Stimulated activated effector memory CD8-positive, alpha-beta T cell treated with anti-CD3 and anti-CD28 coated beads, Interleukin-12 subunit alpha, Interleukin-12 subunit beta, amount 100 ng/mL, for 72 hours (primary cell): ENCODE data around the gene ITGA7.

Experiments used
- ATAC-seq: fragments of 150-1000 bp; cut with Tn5 transposase; 2 replicates; pipeline ENCODE4 v1.10.0; 2021
- DNase-seq, 2 donors: peaks; one replicate each; pipeline ENCODE4 v3.0.0; 2021 to 2022; ENCODE audit warnings: low spot score in 2 of 2
- H3K27ac Mint-ChIP-seq: one replicate; pipeline ENCODE4 v1.8.0; 2022; ENCODE audit warnings: mild to moderate bottlenecking, mixed read lengths
- H3K36me3 Mint-ChIP-seq: one replicate; pipeline ENCODE4 v1.8.0; 2022; ENCODE audit warnings: mild to moderate bottlenecking, mixed read lengths
- H3K4me1 Mint-ChIP-seq: one replicate; pipeline ENCODE4 v1.8.0; 2022; ENCODE audit warnings: mixed read lengths
- H3K4me3 Mint-ChIP-seq: one replicate; pipeline ENCODE4 v1.8.0; 2022; ENCODE audit warnings: mild to moderate bottlenecking, mixed read lengths
- H3K9me3 Mint-ChIP-seq: one replicate; pipeline ENCODE4 v1.8.0; 2022; ENCODE audit warnings: mixed read lengths

The ITGA7 gene

DNA sequence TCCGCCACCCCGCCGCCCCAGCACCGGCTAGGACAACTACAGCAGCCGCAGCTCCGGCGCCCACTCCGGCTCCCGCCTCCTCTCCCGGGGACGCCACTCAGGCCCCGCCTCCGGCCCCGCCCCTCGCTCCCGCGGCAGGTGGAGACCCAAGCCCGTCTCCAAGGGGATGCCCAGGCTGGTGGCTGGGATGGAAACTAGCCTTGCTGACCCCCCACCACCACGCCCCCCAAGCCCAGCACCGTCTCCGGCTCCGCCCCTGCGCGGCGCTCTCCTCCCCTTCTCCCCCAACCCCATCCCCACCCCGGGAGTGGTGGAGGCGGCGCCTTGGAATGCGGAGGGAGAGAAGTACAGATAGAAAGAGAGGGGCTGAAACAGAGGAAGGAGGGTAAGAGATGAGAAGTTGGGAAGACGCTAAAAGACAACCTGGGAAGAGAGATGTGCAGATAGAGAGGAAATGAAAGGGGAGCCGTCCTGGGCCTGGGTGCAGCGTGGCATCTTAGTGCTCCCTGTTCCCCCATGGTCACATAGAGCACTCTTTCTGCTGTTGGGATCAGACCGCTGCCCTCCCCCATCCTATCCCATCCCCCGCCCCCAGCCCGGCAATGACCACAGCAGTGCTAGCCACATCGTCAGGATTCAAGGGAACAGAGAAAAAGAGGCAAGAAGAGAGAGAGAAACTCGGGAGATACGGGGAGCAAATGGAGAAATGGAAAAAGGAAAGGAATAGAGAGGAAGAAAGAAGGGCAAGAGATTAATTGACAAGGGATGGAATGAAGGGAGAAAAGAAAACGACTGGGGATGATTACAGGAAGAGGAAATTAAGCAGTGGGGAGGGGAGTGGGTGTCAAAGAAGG is at the start of gene ITGA7:
TSS of gene ITGA7 (minus strand) at position 64 of the 854 bp plus-strand sequence. CDS start 222 bp downstream, outside the sequence.
- Mint-ChIP-seq H3K27ac (peak within 1 kb of the TSS; percentile 52), H3K9me3 (no peaks in the 10 kb centered on the region), H3K4me3 (peak within 1 kb of the TSS; percentile 71), H3K36me3 (no peaks in the 10 kb centered on the region), H3K4me1 (peaks cover 23% of the 10 kb centered on the region)
- peak; percentile 46 to 72 for DNase-seq
- peak; percentile 84 for ATAC-seq

- Mint-ChIP-seq H3K36me3 (peaks cover 98% of the 10 kb centered on the region), H3K9me3 (no peaks in the 10 kb centered on the region), H3K4me1 (peaks cover 7% of the 10 kb centered on the region), H3K4me3 (no peak overlapping the region), H3K27ac (peak overlapping the region; percentile 49)
- DNase-seq (no peak), ATAC-seq (no peak)
These were observed 47.5 kb upstream of the ITGA7 start for GRCh38 chr12:55755246-55755645.

- H3K27ac Mint-ChIP-seq: peak overlapping the region; percentile 20
- peaks cover 44% of the 10 kb centered on the region for H3K36me3 Mint-ChIP-seq
- H3K4me1 Mint-ChIP-seq: peaks cover 47% of the 10 kb centered on the region
These were observed 40.7 kb upstream of the ITGA7 start for GRCh38 chr12:55748230-55748993.

GRCh38 chr12:55746913-55747231 is 39.2 kb upstream of the ITGA7 start:
- ATAC-seq: no peak
- no peaks in the 10 kb centered on the region for H3K9me3 Mint-ChIP-seq
- peaks cover 28% of the 10 kb centered on the region for H3K36me3 Mint-ChIP-seq
- H3K4me1 Mint-ChIP-seq: peaks cover 58% of the 10 kb centered on the region
- DNase-seq: no peak
- H3K27ac Mint-ChIP-seq: no peak overlapping the region
- H3K4me3 Mint-ChIP-seq: no peak overlapping the region

More at GRCh38 chr12:55748230-55748993, 40.7 kb upstream of the ITGA7 start:
- no peak overlapping the region for H3K4me3 Mint-ChIP-seq
- H3K9me3 Mint-ChIP-seq: no peaks in the 10 kb centered on the region
- no peak for DNase-seq
- ATAC-seq: no peak

- ATAC-seq (no peak), DNase-seq (no peak)
- no peak overlapping the region for H3K4me3 Mint-ChIP-seq
- no peaks in the 10 kb centered on the region for H3K9me3 Mint-ChIP-seq
- peaks cover 60% of the 10 kb centered on the region for H3K4me1 Mint-ChIP-seq
- peaks cover 25% of the 10 kb centered on the region for H3K36me3 Mint-ChIP-seq
- H3K27ac Mint-ChIP-seq: peak overlapping the region; percentile 11
These were observed 38.6 kb upstream of the ITGA7 start for GRCh38 chr12:55746174-55746912.

- Mint-ChIP-seq H3K4me1 (peaks cover 54% of the 10 kb centered on the region), H3K27ac (peak overlapping the region; percentile 11), H3K9me3 (no peaks in the 10 kb centered on the region), H3K4me3 (peak overlapping the region; percentile 78), H3K36me3 (peaks cover 17% of the 10 kb centered on the region)
- DNase-seq (no peak), ATAC-seq (no peak)
These were observed 37.9 kb upstream of the ITGA7 start for GRCh38 chr12:55745361-55746173.

DNA sequence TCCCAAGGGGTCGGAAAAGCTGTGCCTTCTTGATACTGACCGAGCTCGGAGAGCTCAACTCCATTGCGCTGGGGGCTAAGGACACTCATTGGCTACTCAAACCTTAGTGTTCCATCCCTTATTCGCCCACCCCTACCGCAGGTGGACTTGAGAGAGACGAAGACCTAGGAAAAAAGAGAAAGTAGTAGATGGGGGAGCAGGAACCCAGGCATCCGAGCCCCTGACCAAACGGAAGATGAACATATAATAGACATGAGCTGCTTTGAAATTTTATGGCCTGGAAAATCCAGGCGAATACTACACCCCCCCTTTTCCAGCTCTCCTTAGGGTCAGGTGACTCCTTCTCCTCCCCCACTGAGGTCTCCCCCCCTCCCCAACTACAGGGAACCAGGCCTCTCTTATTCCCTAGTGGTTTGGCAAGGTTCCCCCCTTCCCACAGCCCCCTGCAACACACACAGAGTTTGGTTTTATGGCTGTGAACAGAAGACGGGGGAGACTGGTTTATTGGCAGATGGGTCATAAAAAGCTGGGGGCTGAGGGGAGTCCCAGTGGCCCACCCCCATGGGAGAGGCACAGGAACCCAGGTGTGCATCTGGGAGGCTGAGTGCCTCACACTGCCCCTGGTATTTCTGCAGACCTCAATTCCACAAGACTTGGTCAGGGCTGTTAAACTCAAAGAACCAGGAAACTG is 36.8 kb upstream of the ITGA7 start:
- H3K4me1 Mint-ChIP-seq: peaks cover 53% of the 10 kb centered on the region
- peak overlapping the region; percentile 62 for H3K27ac Mint-ChIP-seq
- DNase-seq: no peak
- H3K36me3 Mint-ChIP-seq: peaks cover 8% of the 10 kb centered on the region
- ATAC-seq: no peak
- peak overlapping the region; percentile 78 for H3K4me3 Mint-ChIP-seq
- H3K9me3 Mint-ChIP-seq: no peaks in the 10 kb centered on the region

- Mint-ChIP-seq H3K9me3 (no peaks in the 10 kb centered on the region), H3K4me3 (peak overlapping the region; percentile 78), H3K36me3 (no peaks in the 10 kb centered on the region), H3K27ac (peak overlapping the region; percentile 62), H3K4me1 (peaks cover 47% of the 10 kb centered on the region)
- DNase-seq: peak in 1 of 2 donors; percentile 76
- peak; percentile 68 for ATAC-seq
These were observed 36.0 kb upstream of the ITGA7 start for GRCh38 chr12:55743406-55744339.

DNA sequence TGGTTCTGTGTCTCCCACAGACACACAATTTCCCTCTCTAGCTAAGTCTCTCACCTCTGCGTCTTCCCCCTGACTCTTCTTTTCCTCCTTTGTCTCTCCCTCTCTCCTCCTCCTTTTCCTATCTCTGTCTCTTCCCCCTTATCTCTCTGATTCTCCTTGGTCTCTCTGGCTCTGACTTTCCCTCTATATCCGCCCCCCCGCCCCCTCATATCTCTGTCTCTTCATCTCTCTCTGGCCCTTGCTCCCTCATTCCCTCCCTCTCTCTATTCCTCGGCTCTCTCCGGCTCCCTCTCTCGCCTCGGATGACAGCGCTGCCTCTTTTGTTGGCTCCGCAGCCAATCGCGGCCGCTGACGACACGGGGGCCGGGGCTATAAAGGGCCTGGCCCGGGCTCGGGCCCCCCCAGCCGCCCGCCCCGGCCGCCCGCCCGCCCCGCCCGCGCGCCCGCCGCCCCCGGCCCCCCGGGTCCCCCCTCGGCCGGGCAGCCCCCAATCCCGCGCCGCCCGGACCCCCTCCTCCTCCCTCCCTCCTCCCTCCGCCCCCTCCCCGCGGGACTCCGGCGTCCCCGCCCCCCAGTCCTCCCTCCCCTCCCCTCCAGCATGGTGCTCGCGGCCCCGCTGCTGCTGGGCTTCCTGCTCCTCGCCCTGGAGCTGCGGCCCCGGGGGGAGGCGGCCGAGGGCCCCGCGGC is 35.2 kb upstream of the ITGA7 start, which contains the start of gene GDF11:
TSS of gene GDF11 (plus strand) at position 404 of the 687 bp plus-strand sequence. CDS start at position 599, 195 bp downstream.
- DNase-seq (peak; percentile 54 to 81), ATAC-seq (peak; percentile 81)
- no peaks in the 10 kb centered on the region for H3K9me3 Mint-ChIP-seq
- peaks cover 52% of the 10 kb centered on the region for H3K4me1 Mint-ChIP-seq
- H3K4me3 Mint-ChIP-seq: peak within 1 kb of the TSS; percentile 78
- peak within 1 kb of the TSS; percentile 84 for H3K27ac Mint-ChIP-seq
- no peaks in the 10 kb centered on the region for H3K36me3 Mint-ChIP-seq

DNA sequence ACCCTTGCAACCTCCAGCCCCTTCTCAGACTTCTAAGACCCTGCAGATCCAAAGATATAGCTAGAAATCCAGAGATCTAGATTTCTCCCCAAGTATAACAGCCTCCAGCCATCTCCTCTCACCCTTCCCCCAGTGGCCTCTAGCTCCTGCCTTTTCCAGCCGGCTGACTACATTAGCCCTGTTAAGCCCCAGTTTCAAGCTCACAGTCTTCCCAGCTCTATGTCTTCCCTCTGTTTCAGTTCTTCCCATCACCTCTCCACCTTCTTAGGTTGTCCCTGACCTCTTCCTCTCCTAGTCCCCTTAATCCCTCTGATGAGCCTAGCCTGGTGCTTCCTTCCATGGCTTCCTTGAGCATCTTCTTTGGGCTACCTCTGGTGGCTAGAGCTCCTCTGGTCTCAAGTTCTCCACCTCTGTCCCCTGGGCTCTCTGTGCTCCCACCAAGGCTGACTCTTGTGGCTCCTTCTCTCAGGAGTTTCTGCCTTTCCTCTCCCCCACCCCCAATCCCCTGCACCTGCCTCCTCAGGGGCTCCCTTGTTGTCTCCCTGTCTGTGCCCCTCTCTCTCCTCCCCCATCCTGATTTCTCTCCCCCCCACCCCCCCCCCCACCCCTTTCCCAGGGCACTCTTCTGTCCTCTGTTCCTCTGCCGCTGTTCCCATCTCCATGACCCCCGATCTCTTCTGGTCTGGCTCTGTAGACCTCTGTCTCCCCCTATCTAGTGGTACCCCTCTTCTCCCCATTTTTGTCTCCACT is 34.4 kb upstream of the ITGA7 start:
- H3K4me3 Mint-ChIP-seq: peak overlapping the region; percentile 78
- no peak for ATAC-seq

DNA sequence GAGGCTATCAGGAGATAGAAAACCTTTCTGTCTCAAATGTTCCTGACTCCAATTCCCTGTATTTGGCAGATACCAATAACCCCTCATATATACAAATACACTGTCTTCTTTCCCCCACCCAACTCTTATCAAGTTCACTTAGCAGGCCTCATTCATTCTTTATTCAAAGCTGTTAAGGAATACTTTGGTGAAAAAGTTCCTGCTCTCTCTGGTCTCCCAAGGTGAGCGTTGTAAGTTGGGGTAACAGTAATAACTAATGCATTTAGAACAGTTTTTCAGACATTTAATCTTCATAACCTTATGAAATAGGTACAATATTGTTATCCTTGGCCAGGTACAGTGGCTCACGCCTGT is 31.3 kb upstream of the ITGA7 start:
- H3K27ac Mint-ChIP-seq: no peak overlapping the region
- ATAC-seq: no peak
- H3K36me3 Mint-ChIP-seq: peaks cover 5% of the 10 kb centered on the region
- no peaks in the 10 kb centered on the region for H3K9me3 Mint-ChIP-seq
- peaks cover 40% of the 10 kb centered on the region for H3K4me1 Mint-ChIP-seq
- no peak for DNase-seq
- peak overlapping the region; percentile 73 for H3K4me3 Mint-ChIP-seq

More for the DNA sequence above, 34.4 kb upstream of the ITGA7 start:
- Mint-ChIP-seq H3K9me3 (no peaks in the 10 kb centered on the region), H3K4me1 (peaks cover 52% of the 10 kb centered on the region), H3K27ac (peak overlapping the region; percentile 84), H3K36me3 (no peaks in the 10 kb centered on the region)
- DNase-seq: no peak
